Endothelial cell of umbilical vein (primary cell): ENCODE data around the gene DPYSL4.

ENCODE experiments used
- EZH2 ChIP-seq: IDR thresholded peaks from 2 replicates; pipeline ENCODE4 v1.6.1; 2012; ENCODE audit warnings: borderline replicate concordance, low read depth, mild to moderate bottlenecking, moderate library complexity, low read length, inconsistent platforms; ENCODE audit not compliant: severe bottlenecking
- POLR2AphosphoS5 ChIP-seq: IDR thresholded peaks from 2 replicates; pipeline ENCODE4 v1.6.1; 2012; ENCODE audit warnings: low read depth, mild to moderate bottlenecking, control low read depth, low read length, moderate library complexity; ENCODE audit not compliant: insufficient read depth
- TF ChIP-seq, protein P1 (sequence below), 2 donors: IDR thresholded peaks; 1 replicate in 1 of 2; 2 replicates in 1 of 2; pipeline ENCODE4 v1.5.1; 2011; ENCODE audit warnings: low read length in 2 of 2, mild to moderate bottlenecking in 2 of 2, moderate library complexity in 2 of 2, control low read depth in 1 of 2, inconsistent platforms in 1 of 2, low read depth in 1 of 2; ENCODE audit not compliant: insufficient read depth in 1 of 2; ENCODE audit errors: extremely low read depth in 1 of 2

DNA sequence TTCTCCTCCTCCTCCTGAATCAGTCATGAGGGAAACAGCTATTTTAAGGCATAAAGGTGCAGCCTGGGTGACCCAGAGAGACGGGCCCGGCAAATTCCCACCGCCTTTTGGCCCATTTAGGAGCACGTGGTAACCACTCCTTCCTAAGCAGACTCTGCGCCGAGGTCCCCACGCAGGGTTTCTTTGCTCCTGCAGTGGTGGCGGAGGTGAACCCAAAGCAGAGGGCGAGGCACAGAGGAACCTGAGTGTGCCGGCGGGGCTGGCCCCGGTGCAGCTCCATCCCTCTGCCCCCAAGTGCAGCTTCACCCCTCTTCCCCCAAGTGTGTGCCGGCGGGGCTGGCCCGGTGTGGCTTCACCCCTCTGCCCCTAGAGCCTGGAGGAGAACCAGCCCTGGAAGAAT, 50.6 kb downstream of the DPYSL4 start:
- TF ChIP-seq, protein P1, sequence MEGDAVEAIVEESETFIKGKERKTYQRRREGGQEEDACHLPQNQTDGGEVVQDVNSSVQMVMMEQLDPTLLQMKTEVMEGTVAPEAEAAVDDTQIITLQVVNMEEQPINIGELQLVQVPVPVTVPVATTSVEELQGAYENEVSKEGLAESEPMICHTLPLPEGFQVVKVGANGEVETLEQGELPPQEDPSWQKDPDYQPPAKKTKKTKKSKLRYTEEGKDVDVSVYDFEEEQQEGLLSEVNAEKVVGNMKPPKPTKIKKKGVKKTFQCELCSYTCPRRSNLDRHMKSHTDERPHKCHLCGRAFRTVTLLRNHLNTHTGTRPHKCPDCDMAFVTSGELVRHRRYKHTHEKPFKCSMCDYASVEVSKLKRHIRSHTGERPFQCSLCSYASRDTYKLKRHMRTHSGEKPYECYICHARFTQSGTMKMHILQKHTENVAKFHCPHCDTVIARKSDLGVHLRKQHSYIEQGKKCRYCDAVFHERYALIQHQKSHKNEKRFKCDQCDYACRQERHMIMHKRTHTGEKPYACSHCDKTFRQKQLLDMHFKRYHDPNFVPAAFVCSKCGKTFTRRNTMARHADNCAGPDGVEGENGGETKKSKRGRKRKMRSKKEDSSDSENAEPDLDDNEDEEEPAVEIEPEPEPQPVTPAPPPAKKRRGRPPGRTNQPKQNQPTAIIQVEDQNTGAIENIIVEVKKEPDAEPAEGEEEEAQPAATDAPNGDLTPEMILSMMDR (IDR thresholded peaks at IDR 0.05; ENCODE audit: extremely low read depth in 1 of 2, insufficient read depth in 1 of 2, low read depth in 1 of 2, low read length in 2 of 2): no peak
- TF ChIP-seq POLR2AphosphoS5 (no peak), EZH2 (no peak)
